Prostate gland (tissue), 2 donors: ENCODE results near the gene LIN7B. TPM values are rescaled to one million over a fixed set of nuclear protein-coding genes. Genes with fewer than 3 reads are reported as not detected.

Experiments used
- DNase-seq: peaks from one replicate; pipeline ENCODE4 v3.0.0-alpha.2; 2019; ENCODE audit warnings: low spot score
- H3K27ac ChIP-seq, 2 donors: fragments of 200-600 bp; sonication (generic); 2 replicates each; pipeline ENCODE4 v1.5.1; 2017 to 2019
- H3K27me3 ChIP-seq: fragments of 200-600 bp; sonication (generic); replicated peaks from 2 replicates; pipeline ENCODE4 v1.5.1; 2019; ENCODE audit not compliant: insufficient read depth
- H3K36me3 ChIP-seq, 2 donors: fragments of 200-600 bp; sonication (generic); 1 replicate in 1 of 2; 2 replicates in 1 of 2; pipeline versions ENCODE4 v1.5.1 to v1.8.1; 2017 to 2019
- H3K4me1 ChIP-seq: fragments of 200-600 bp; sonication (generic); replicated peaks from 2 replicates; pipeline ENCODE4 v1.5.1; 2019
- H3K4me3 ChIP-seq, 2 donors: fragments of 200-600 bp; sonication (generic); 2 replicates each; pipeline ENCODE4 v1.5.1; 2017 to 2019
- H3K9me3 ChIP-seq: fragments of 200-600 bp; sonication (generic); 2 replicates; pipeline ENCODE4 v1.5.1; 2017
- CTCF ChIP-seq, 4 experiments: fragments of 200-600 bp in 2 of 4; fragments of 450-650 bp in 2 of 4; sonication (generic) in 2 of 4; IDR thresholded peaks; 1 replicate in 3 of 4; 2 replicates in 1 of 4; pipeline ENCODE4 v1.5.1; 2016 to 2019; ENCODE audit warnings: antibody characterized with exemption in 4 of 4, mild to moderate bottlenecking in 2 of 4, moderate library complexity in 2 of 4
- POLR2A ChIP-seq: fragments of 450-650 bp; IDR thresholded peaks from one replicate; pipeline ENCODE4 v1.6.1; 2016; ENCODE audit warnings: antibody characterized with exemption, mild to moderate bottlenecking
- POLR2AphosphoS5 ChIP-seq: sonication (generic); formaldehyde crosslinking; IDR thresholded peaks from one replicate; pipeline ENCODE4 v1.6.1; 2017; ENCODE audit warnings: antibody characterized with exemption
- WGBS: methylation state at CpG from one replicate; pipeline ENCODE4 v1.1.5; 2018; 5-methylcytosine and 5-hydroxymethylcytosine counted together
- intact Hi-C: fragments of 100-400 bp; cut with DNase I; formaldehyde crosslinking; loops from one replicate; pipeline ENCODE4 v1.14.2; 2022
- total RNA-seq, 2 donors: library from RNA; depleted of rRNA; stranded (reverse); fragments of >200 nt; gene quantifications; one replicate each; pipeline ENCODE4 v1.1.0, GENCODE V29; 2016

LIN7B gene
- total RNA-seq, 2 donors from 2014 or later, result 31.2 to 64.3 TPM

- H3K27ac ChIP-seq, result peak overlapping the region; percentile 90 to 97
- H3K4me1 ChIP-seq, result peaks cover 13% of the 10 kb centered on the region
- no peaks in the 10 kb centered on the region for H3K9me3 ChIP-seq
- TF ChIP-seq CTCF (IDR thresholded peaks at IDR 0.05) (no peak), POLR2AphosphoS5 (no peak), POLR2A (no peak)
- WGBS, result 71% methylated on average over 11 of the region's 11 CpGs
- H3K27me3 ChIP-seq, result no peaks in the 10 kb centered on the region
- DNase-seq, result no peak
- no peaks in the 10 kb centered on the region for H3K36me3 ChIP-seq
- intact Hi-C loops, result loop anchor here (5.0 kb wide), 2 partner anchors 49 to 51 kb away; no protein-coding TSS in a partner anchor
- H3K4me3 ChIP-seq, result peak overlapping the region; percentile 73 to 77
Measured at GRCh38 chr19:49148044-49148682, 34.0 kb downstream of the LIN7B start.

GRCh38 chr19:49148784-49149651, 34.8 kb downstream of the LIN7B start:
- peak overlapping the region; percentile 90 to 97 for H3K27ac ChIP-seq
- H3K27me3 ChIP-seq, result no peaks in the 10 kb centered on the region
- peaks cover 13% of the 10 kb centered on the region for H3K4me1 ChIP-seq
- peak overlapping the region; percentile 73 to 77 for H3K4me3 ChIP-seq
- intact Hi-C loops, result loop anchor here (5.0 kb wide), 2 partner anchors 48 to 52 kb away; no protein-coding TSS in a partner anchor
- no peaks in the 10 kb centered on the region for H3K9me3 ChIP-seq
- H3K36me3 ChIP-seq, result no peaks in the 10 kb centered on the region
- TF ChIP-seq POLR2AphosphoS5, result peak; percentile 96
- TF ChIP-seq POLR2A, result peak; percentile 96
- TF ChIP-seq CTCF (IDR thresholded peaks at IDR 0.05), result peak in 1 of 4 experiments; percentile 29
- DNase-seq, result peak; percentile 99
- WGBS, result 1% methylated on average over 49 of the region's 49 CpGs

- 0% methylated on average over 23 of the region's 23 CpGs for WGBS
- TF ChIP-seq CTCF (IDR thresholded peaks at IDR 0.05) (no peak), POLR2AphosphoS5 (no peak), POLR2A (no peak)
- Histone ChIP-seq H3K9me3 (no peaks in the 10 kb centered on the region), H3K4me1 (peaks cover 13% of the 10 kb centered on the region), H3K27me3 (no peaks in the 10 kb centered on the region), H3K36me3 (no peaks in the 10 kb centered on the region), H3K27ac (peak overlapping the region; percentile 90 to 97), H3K4me3 (peak overlapping the region; percentile 73 to 77)
- peak; percentile 43 for DNase-seq
- intact Hi-C loops, result loop anchor here (5.0 kb wide), 3 partner anchors 32 to 52 kb away; partner anchors contain the start of genes C19orf73 and PPFIA3
Measured at GRCh38 chr19:49149652-49150105, 35.5 kb downstream of the LIN7B start.

GRCh38 chr19:49150106-49150943, 36.2 kb downstream of the LIN7B start:
- Histone ChIP-seq H3K4me1 (peaks cover 13% of the 10 kb centered on the region), H3K9me3 (no peaks in the 10 kb centered on the region), H3K4me3 (peak overlapping the region; percentile 73 to 77), H3K27ac (peak overlapping the region; percentile 90 to 97), H3K36me3 (no peaks in the 10 kb centered on the region), H3K27me3 (no peaks in the 10 kb centered on the region)
- TF ChIP-seq CTCF (IDR thresholded peaks at IDR 0.05) (peak in 1 of 4 experiments; percentile 5), POLR2A (peak; percentile 49), POLR2AphosphoS5 (peak; percentile 79)
- under 1% methylated on average over 64 of the region's 75 CpGs for WGBS
- DNase-seq, result peak; percentile 87
- intact Hi-C loops, result loop anchor here (5.0 kb wide), 1 partner anchor 33 kb away; the partner anchor contains the start of genes C19orf73 and PPFIA3
